Type B pancreatic cell (in vitro differentiated cells): ENCODE results near the gene ACADS. TPM values are rescaled to one million over a fixed set of nuclear protein-coding genes. Genes with fewer than 3 reads are reported as not detected.
A peak's percentile ranks its signal among the peaks of the same experiment; 100 is the strongest.

ENCODE experiments used
- DNase-seq: peaks from one replicate; pipeline ENCODE4 v3.0.0; 2021; ENCODE audit warnings: mixed read lengths; ENCODE audit not compliant: unreplicated experiment; ENCODE audit errors: extremely low spot score
- H3K27ac Mint-ChIP-seq: 2 replicates; pipeline ENCODE4 v1.8.0; 2021; ENCODE audit warnings: mild to moderate bottlenecking, mixed read lengths
- H3K27me3 Mint-ChIP-seq: 2 replicates; pipeline ENCODE4 v1.8.0; 2021; ENCODE audit warnings: mixed read lengths
- H3K36me3 Mint-ChIP-seq: 2 replicates; pipeline ENCODE4 v1.8.0; 2021; ENCODE audit warnings: mixed read lengths
- H3K4me1 Mint-ChIP-seq: one replicate; pipeline ENCODE4 v1.8.0; 2021; ENCODE audit warnings: mixed read lengths; ENCODE audit not compliant: unreplicated experiment
- H3K4me3 Mint-ChIP-seq: 2 replicates; pipeline ENCODE4 v1.8.0; 2021; ENCODE audit warnings: mild to moderate bottlenecking, mixed read lengths
- H3K9me3 Mint-ChIP-seq: 2 replicates; pipeline ENCODE4 v1.8.0; 2021; ENCODE audit warnings: mixed read lengths
- CTCF ChIP-seq: fragments of 200-600 bp; sonication (generic); conservative IDR thresholded peaks from 2 replicates; pipeline ENCODE4 v1.5.0; 2021; ENCODE audit warnings: antibody characterized with exemption, mild to moderate bottlenecking
- total RNA-seq: library from RNA; stranded (reverse); gene quantifications from 2 replicates; pipeline ENCODE4 v1.2.1, GENCODE V29; 2021; ENCODE audit warnings: low replicate concordance

The ACADS gene
- total RNA-seq, 1 donor from 2014 or later, result 12.1 TPM

DNA sequence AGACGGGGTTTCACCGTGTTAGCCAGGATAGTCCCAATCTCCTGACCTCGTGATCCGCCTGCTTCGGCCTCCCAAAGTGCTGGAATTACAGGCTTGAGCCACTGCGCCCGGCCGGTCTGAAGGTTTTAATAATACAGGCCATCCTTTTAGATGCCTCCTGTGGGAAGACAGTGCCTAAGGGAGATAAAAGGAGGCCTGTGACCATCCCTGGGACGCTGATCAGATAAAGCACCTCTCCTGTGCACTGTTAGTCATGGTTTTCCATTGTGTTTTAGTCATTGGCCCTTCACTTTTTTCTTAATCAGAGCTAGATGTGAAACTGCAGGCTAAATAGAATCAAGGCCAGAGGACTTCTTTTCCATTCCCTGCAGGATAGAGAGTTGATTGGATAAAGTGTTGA lies 7.6 kb upstream of the ACADS start:
- Mint-ChIP-seq H3K27ac (no peak overlapping the region), H3K9me3 (no peaks in the 10 kb centered on the region), H3K36me3 (peaks cover 34% of the 10 kb centered on the region), H3K4me3 (no peak overlapping the region), H3K4me1 (peaks cover 31% of the 10 kb centered on the region), H3K27me3 (no peaks in the 10 kb centered on the region)
- no peak for DNase-seq
- no peak for TF ChIP-seq CTCF

DNA sequence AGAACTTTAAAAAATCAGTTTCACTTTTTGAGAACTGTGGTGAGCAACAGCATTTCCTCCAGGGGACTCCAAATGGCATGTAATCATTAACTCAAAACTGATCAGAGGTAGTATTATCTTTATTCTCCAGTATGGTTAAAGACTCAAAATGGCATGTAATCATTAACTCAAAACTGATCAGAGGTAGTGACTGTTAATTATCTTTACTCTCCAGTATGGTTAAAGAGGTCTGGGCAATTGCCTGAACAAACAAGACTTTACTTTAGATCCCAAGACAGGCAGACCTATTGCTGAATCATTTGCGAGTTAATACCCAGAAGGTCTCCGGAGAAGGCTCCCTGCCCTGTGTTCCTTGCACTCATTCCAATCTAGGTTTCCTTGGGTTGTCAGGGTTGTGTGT lies 6.6 kb upstream of the ACADS start:
- peak overlapping the region; percentile 52 for H3K4me3 Mint-ChIP-seq
- DNase-seq, result no peak
- no peaks in the 10 kb centered on the region for H3K9me3 Mint-ChIP-seq
- H3K27me3 Mint-ChIP-seq, result no peaks in the 10 kb centered on the region
- no peak for TF ChIP-seq CTCF
- peak overlapping the region; percentile 82 for H3K27ac Mint-ChIP-seq
- H3K4me1 Mint-ChIP-seq, result peaks cover 24% of the 10 kb centered on the region
- peaks cover 29% of the 10 kb centered on the region for H3K36me3 Mint-ChIP-seq

GRCh38 chr12:120719496-120720233 lies 6.0 kb upstream of the ACADS start:
- H3K36me3 Mint-ChIP-seq, result peaks cover 28% of the 10 kb centered on the region
- no peaks in the 10 kb centered on the region for H3K9me3 Mint-ChIP-seq
- peak overlapping the region; percentile 52 for H3K4me3 Mint-ChIP-seq
- peak overlapping the region; percentile 82 for H3K27ac Mint-ChIP-seq
- TF ChIP-seq CTCF, result no peak
- DNase-seq, result no peak
- H3K4me1 Mint-ChIP-seq, result peaks cover 26% of the 10 kb centered on the region
- no peaks in the 10 kb centered on the region for H3K27me3 Mint-ChIP-seq

DNA sequence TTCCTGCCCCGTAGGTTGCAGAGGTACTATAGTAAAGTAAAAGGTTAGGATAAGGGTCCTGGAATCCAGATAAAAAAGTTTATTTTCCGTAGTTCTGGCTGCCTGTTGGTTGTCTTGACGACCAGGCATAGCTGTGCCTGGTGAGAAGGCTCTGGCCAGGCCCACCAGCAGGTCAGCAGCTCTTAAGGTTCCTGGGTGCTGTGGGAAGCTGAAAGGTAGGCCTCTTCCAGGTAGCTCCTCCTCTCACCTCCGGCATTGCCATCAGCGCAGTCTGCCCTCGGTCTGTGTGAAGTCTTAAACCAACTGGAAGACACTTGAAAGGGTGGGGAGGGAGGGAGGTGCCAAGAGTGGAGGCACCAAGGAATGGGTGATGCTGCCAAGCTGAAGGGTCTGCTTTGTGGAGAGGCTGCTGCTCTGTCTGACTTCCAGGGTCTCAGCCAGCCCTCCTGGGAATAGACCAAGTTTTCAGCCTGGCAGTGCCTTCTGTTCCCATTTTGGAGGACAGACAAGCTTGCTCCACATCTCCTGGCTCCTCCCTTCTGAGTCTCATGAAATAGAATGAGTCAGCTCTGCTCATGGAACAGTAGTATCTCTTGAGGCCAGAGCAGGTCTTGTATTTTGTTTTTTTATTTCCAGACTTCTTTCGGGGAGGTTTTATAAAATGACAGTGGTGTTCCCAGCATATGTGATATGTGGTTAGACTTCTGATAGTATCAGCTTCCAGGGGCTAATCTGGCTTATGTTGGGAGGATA lies 5.2 kb upstream of the ACADS start:
- H3K4me3 Mint-ChIP-seq, result no peak overlapping the region
- no peak for TF ChIP-seq CTCF
- DNase-seq, result no peak
- H3K4me1 Mint-ChIP-seq, result peaks cover 33% of the 10 kb centered on the region
- H3K27ac Mint-ChIP-seq, result no peak overlapping the region
- no peaks in the 10 kb centered on the region for H3K27me3 Mint-ChIP-seq
- no peaks in the 10 kb centered on the region for H3K9me3 Mint-ChIP-seq
- peaks cover 28% of the 10 kb centered on the region for H3K36me3 Mint-ChIP-seq

- Mint-ChIP-seq H3K27me3 (no peaks in the 10 kb centered on the region), H3K4me3 (no peak overlapping the region), H3K36me3 (peaks cover 27% of the 10 kb centered on the region), H3K4me1 (peaks cover 34% of the 10 kb centered on the region), H3K27ac (no peak overlapping the region), H3K9me3 (no peaks in the 10 kb centered on the region)
- no peak for DNase-seq
- no peak for TF ChIP-seq CTCF
These were observed 4.4 kb upstream of the ACADS start for GRCh38 chr12:120720987-120721801.
